ENCODE data around the gene TMEM119.
A peak's percentile ranks its signal among the peaks of the same experiment; 100 is the strongest.
"Not testable (repeated sequence)": the region's sequence is repeated elsewhere in the genome, so short reads cannot be mapped to it uniquely, and the experiment has no call there.

The TMEM119 gene

GRCh38 chr12:108585864-108586263 is 12.0 kb downstream of the TMEM119 start:
- no peak for DNase-seq (ENCODE audit: low read depth in 2 of 2)

DNA sequence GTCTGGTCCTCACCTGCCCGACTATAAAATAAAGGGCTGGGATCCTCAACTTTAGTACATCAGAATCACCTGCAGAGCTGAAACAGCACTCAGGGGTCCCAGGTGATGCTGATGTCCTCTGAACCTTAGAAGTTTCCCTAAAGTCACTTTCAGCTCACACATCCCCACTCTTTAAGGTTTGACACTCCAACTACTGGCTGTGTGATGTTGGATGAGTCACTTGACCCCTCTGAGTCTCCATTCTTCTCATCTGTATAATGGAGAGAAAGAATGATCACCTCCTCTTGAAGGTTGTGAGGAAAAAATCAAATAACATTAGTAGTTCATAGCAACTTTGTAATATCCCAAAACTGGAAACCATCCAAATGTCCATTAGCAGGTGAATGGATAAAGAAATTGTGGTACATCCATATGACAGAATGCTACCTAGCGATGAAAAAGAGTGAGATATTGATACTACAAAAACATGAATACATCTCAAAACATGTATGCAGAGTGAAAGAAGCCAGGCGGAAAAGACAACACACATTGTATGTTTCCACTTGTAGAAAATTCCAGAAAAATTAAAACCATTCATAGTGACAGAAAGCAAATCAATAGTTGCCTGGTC is 13.3 kb downstream of the TMEM119 start:
- no peak for DNase-seq (ENCODE audit: low read depth in 2 of 2)

DNA sequence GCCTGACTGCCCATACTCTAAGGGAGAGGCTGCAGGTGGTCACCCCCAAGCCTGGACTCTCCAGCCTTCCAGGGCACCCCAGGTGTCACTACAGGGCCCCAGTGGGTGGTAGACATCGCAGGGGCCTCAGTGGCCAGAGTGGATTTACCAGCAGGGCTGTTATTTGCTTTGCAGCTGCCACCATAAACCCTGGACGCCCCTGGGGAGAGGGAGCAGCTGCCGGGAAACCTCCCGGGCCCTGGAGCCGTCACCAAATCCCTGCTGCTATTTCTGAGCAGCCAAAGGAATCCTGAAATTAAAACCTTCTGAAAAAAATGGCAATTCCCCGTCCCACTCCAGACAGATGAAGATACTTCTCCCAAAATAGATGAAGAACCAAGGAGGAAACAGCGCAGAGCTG is 13.9 kb downstream of the TMEM119 start:
- no peak for DNase-seq (ENCODE audit: low read depth in 2 of 2)

GRCh38 chr12:108582978-108583770 is 14.7 kb downstream of the TMEM119 start:
- no peak for DNase-seq (ENCODE audit: low read depth in 2 of 2)

- DNase-seq (ENCODE audit: low read depth in 2 of 2), result no peak
Observed at GRCh38 chr12:108582509-108582908, 15.4 kb downstream of the TMEM119 start.

DNA sequence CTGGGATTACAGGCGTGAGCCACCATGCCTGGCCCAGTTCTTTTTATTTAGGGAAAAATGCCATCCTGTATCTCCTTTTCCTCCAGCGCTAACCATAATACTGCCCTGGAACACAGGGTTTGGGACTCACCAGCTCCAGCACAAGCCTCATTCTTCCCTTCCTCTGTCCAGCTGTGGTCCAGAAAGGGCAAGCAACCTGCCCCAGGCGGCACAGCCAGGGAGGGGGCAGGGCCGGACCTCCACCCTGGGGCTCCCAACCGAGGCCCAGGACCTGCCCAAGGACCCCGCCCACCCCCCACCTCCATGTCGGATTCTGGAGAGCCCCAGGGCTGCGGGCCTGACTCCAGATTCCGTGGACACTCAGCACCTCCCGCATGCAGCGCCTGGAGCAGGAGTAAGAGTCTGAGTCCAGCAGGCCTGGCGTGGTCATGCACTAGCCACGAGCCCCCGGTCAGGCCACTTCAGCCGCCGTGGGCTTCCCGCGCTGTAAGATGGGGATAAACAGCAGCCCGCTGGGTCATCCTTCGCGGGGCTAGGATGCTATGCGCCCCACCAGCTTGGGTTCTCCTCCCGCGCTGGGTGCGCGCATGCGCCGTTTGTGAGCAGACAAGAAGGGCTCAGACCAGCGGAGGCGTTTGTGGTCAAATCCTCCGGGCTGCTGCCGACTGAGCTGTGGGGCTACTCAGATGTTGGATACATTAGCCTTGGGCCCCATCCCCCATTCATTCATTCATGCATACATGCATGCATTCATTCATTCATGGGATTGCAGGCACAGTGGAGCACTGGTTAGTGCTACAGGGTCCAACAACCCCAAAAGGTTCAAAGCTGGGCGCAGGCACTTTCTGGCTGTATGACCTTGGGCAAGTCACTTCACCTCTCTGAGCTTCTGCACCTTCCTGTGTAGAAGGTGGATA is 16.3 kb downstream of the TMEM119 start:
- DNase-seq (ENCODE audit: low read depth in 2 of 2), result no peak

DNA sequence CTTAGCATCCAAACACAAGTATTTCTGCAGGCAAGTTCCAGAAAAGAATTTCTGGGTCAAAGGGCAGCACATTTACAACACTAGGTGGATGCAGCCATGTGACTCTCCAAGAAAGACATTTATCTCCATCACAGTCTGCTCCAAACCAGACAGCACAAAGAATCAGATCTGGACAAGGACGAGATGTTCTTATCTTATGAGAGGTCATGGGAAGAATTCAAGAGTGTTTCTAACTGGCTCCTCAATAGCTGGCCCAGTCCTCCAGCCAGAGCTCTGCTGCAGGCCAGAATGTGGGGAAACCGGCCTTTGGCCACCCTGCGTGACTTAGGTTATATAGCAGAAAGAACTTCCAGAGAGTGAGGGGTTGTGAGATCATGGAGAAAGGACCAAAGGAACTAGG is 17.4 kb downstream of the TMEM119 start:
- no peak for DNase-seq (ENCODE audit: low read depth in 2 of 2)

GRCh38 chr12:108578813-108579212 is 19.1 kb downstream of the TMEM119 start:
- no peak for DNase-seq (ENCODE audit: low read depth in 2 of 2)

GRCh38 chr12:108578264-108578663 is 19.6 kb downstream of the TMEM119 start:
- no peak for DNase-seq (ENCODE audit: low read depth in 2 of 2)

- DNase-seq (ENCODE audit: low read depth in 2 of 2), result no peak
Observed at GRCh38 chr12:108577458-108577857, 20.4 kb downstream of the TMEM119 start.

DNA sequence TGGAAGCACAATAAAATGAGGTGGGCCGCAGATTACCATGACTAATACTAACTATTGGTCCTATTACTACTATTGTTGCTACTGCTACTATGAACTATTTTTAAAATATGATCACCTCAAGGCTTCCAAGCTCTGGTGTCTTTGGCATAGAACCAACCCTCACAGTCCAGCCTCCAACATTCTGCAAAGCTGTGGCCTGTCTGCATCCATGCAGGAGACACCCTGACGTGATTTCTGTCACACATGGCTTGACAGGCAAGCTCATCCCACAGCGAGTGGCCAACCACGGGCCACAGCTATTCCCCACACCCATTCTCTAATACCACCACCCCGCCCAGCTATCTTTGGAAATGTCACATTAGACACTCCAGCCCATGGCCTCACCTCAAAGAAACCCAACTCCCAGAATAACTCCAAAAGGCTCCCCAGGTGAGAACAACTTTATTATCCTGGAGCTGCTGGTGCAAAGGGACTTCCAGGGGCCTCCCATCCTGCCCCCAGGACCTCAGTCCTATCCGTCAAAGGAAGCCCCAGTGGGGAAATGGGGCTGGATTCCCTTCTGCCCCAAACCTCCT is 21.1 kb downstream of the TMEM119 start:
- DNase-seq (ENCODE audit: low read depth in 2 of 2), result no peak

GRCh38 chr12:108575199-108575912 is 22.5 kb downstream of the TMEM119 start:
- DNase-seq (ENCODE audit: low read depth in 2 of 2), result no peak

DNA sequence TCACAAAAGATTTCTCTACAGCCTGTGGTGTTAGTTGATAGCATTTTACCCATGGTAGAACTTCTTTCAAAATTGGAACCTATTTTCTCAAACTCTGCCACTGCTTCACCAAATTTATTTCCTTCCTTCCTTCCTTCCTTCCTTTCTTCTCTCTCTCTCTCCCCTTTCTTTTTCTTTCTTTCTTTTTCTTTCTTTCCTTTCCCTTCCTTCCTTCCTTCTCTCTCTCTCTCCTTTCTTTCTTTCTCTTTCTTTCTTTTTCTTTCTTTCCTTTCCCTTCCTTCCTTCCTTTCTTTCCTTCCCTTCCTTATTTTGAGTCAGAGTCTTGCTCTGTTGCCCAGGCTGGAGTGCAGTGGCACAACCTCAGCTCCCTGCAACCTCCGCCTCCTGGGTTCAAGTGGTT is 23.6 kb downstream of the TMEM119 start:
- not testable (repeated sequence) for DNase-seq (ENCODE audit: low read depth in 2 of 2)

- DNase-seq (ENCODE audit: low read depth in 2 of 2), result no peak
Observed at GRCh38 chr12:108573317-108573716, 24.6 kb downstream of the TMEM119 start.

GRCh38 chr12:108572166-108572790 is 25.6 kb downstream of the TMEM119 start:
- no peak for DNase-seq (ENCODE audit: low read depth in 2 of 2)

- no peak for DNase-seq (ENCODE audit: low read depth in 2 of 2)
Observed at GRCh38 chr12:108571609-108572165, 26.2 kb downstream of the TMEM119 start.

DNA sequence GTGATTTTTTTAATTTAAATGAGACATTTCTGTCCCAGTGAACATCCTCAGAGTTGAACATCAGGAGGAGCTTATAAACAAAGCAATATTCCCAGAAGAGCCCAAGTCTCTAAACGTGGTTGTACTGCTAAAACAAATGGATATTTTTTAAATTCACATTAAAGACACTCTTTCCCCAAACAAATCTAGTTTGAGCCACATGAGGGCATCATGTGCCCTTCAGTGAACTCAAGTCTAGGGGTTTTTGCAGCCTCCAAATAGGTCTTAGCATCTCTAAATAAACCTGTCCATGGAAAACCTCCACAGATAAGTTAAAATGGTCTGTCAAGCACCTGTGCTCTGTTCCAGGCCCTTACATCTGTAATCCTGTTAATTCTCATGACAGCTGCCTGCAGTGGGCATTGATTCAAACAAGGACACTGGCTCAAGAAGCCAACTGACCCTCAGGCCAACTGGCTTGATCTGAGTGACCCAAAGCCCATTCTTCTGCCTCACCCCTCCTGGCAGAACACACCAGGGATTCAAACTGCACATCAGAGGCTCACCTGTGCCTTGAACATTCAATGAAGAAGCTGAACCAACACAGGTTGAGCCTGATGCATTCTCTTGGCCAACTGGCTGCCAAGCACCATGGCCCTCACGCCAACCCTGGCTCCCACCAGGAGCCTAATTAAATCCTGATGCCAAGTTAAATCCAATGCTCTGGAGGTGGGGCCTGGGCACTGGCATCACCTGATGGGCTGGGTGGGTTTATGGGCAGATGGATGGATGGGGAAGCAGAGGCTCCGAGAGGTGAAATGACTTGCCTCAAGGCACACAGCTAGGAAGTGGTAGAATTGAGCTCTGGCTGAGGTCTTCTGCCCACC is 26.9 kb downstream of the TMEM119 start:
- DNase-seq (ENCODE audit: low read depth in 2 of 2), result no peak

DNA sequence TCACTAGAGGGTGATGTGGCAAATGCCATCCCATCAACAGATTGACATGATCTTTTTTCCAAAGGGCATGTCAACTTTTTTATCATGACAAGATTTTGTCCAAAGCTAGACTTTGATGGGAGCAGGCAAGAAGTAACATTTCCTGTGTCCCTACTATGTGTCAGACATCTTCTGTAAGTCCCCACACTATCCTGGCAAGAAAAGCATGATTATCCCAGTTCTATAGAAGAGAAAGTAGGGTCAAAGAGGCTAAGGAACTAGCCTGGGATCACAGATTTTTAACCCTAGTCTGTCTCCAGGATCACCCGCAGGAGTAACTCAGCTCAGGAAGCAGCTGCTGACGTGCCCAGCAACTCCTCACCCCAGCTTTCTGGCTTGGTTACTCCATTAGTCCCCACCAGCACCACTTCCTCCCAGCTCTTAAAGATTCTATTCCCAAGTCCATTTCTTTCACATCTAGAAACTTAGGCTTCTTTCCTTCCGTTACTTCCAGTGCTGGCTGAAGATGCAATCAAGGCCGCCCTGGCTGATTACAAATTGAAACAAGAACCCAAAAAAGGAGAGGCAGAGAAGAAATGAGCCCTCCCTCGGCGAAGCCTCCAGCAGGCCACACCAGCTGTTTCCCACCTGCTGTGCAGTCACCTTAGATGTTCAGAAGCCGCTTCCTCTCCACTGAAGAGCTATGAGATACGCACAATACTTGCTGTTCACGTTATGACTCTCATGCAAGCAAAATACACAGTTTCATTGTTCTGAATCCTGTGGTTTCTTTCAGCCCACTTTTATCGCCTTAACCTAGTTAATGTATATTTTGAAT is 29.3 kb downstream of the TMEM119 start:
- peak; percentile 54 to 64 for DNase-seq (ENCODE audit: low read depth in 2 of 2)
